ENCODE data around the gene F12. TPM values are rescaled to one million over a fixed set of nuclear protein-coding genes. Genes with fewer than 3 reads are reported as not detected.
A peak's percentile ranks its signal among the peaks of the same experiment; 100 is the strongest.

Gene F12
- polyA plus RNA-seq, 1 of the 3 experiments (the other 2 are of a cell fraction), result 4.3 TPM

GRCh38 chr5:177455661-177456590 is 46.6 kb upstream of the F12 start (continued):
- TF ChIP-seq FOSL2 (IDR thresholded peaks at IDR 0.05; ENCODE audit: borderline replicate concordance, low read depth) (no peak), RCOR1 (IDR thresholded peaks at IDR 0.05; ENCODE audit: low read length) (peak; percentile 20; the same call in 1 of the 2 replicates), RFX5 (IDR thresholded peaks at IDR 0.05; ENCODE audit: low read length) (no peak)

- Histone ChIP-seq H3K9me2 (no peaks in the 10 kb centered on the region), H3K9ac (peak overlapping the region; percentile 50; the same call in 1 of the 2 replicates), H3K36me3 (replicated peaks in 1 of 2; ENCODE audit: control insufficient read depth in 1 of 2, insufficient read depth in 2 of 2, low read length in 1 of 2) (peaks cover 13 to 32% of the 10 kb centered on the region in 2 experiments), H3K9me3 (no peaks in the 10 kb centered on the region), H3K27ac (ENCODE audit: low read depth in 2 of 2, low read length in 1 of 2) (peak overlapping the region; percentile 61 to 91), H4K20me1 (ENCODE audit: insufficient read depth) (peaks cover 60% of the 10 kb centered on the region), H3K27me3 (ENCODE audit: insufficient read depth) (no peaks in the 10 kb centered on the region), H3K4me3 (ENCODE audit: low read depth in 2 of 2, low read length in 1 of 2) (peak overlapping the region; percentile 47 to 48), H2AFZ (ENCODE audit: low read depth) (no peak overlapping the region), H3K79me2 (ENCODE audit: insufficient read depth) (0 out of 2 replicates have a peak, but pooled peaks cover 3% of the 10 kb centered on the region), H3F3A (replicated peaks; ENCODE audit: insufficient read depth) (peaks cover 35% of the 10 kb centered on the region), H3K4me2 (peak overlapping the region; percentile 74), H3K4me1 (ENCODE audit: control insufficient read depth in 1 of 2, insufficient read depth in 2 of 2, low read depth in 1 of 2, low read length in 1 of 2) (peaks cover 12 to 85% of the 10 kb centered on the region in 2 experiments)
- CTCF ChIA-PET, result interaction anchor here (0.7 to 15.5 kb wide), 31 partner anchors 9 to 554 kb away, joined by 3 to 375 read pairs (median 9); partner anchors contain the start of genes DBN1, F12, GRK6 and MXD3
- POLR2A ChIA-PET, result interaction anchor here (0.7 to 4.9 kb wide), 13 partner anchors 9 to 141 kb away, joined by 3 to 72 read pairs (median 4); partner anchors contain the start of genes DBN1, PDLIM7 and PRR7
- 0% methylated on average over 27 of the region's 80 CpGs for WGBS (ENCODE audit: low lambda C conversion rate)
- DNase-seq, result peak; percentile 75
- TF ChIP-seq GABPA (IDR thresholded peaks at IDR 0.05; ENCODE audit: low read depth), result peak; percentile 46
- TF ChIP-seq MAX (IDR thresholded peaks at IDR 0.05; ENCODE audit: low read depth), result peak; percentile 6; the same call in 1 of the 2 replicates
- TF ChIP-seq TEAD4 (IDR thresholded peaks at IDR 0.05; ENCODE audit: borderline replicate concordance, insufficient read depth), result no peak
- TF ChIP-seq SIN3A (IDR thresholded peaks at IDR 0.05; ENCODE audit: borderline replicate concordance, low read depth, low read length), result peak; percentile 6; the same call in 1 of the 2 replicates
- peak; percentile 7; the same call in 1 of the 2 replicates for TF ChIP-seq SMC3 (IDR thresholded peaks at IDR 0.05; ENCODE audit: low read depth, low read length)
- TF ChIP-seq NRF1 (IDR thresholded peaks at IDR 0.05; ENCODE audit: low read depth, low read length), result peak; percentile 53
- TF ChIP-seq CTCF (IDR thresholded peaks at IDR 0.05), result peak; percentile 64
- no peak for TF ChIP-seq FOSL2 (IDR thresholded peaks at IDR 0.05; ENCODE audit: borderline replicate concordance, low read depth)
Measured at GRCh38 chr5:177455036-177455660, 45.8 kb upstream of the F12 start.
